Testis (tissue), 3 donors: Measurements from ENCODE around the gene TBK1. TPM values are rescaled to one million over a fixed set of nuclear protein-coding genes. Genes with fewer than 3 reads are reported as not detected.
"Not testable (repeated sequence)": the region's sequence is repeated elsewhere in the genome, so short reads cannot be mapped to it uniquely, and the experiment has no call there.

Experiments used
- DNase-seq: peaks from one replicate; pipeline ENCODE4 v3.0.0-alpha.2; 2019
- H3K27ac ChIP-seq, 2 donors: fragments of 200-600 bp; sonication (generic); one replicate each; pipeline ENCODE4 v1.5.1; 2019
- H3K27me3 ChIP-seq: fragments of 200-600 bp; sonication (generic); one replicate; pipeline ENCODE4 v1.5.1; 2019
- H3K36me3 ChIP-seq: fragments of 200-600 bp; sonication (generic); one replicate; pipeline ENCODE4 v1.5.1; 2017; ENCODE audit warnings: low read depth; ENCODE audit errors: missing control alignments
- H3K4me1 ChIP-seq: fragments of 200-600 bp; sonication (generic); one replicate; pipeline ENCODE4 v1.5.1; 2019
- H3K4me3 ChIP-seq, 2 donors: fragments of 200-600 bp; sonication (generic); one replicate each; pipeline ENCODE4 v1.5.1; 2017 to 2019
- H3K9me3 ChIP-seq: fragments of 200-600 bp; sonication (generic); one replicate; pipeline ENCODE4 v1.5.1; 2017
- POLR2A ChIP-seq: fragments of 450-650 bp; IDR thresholded peaks from one replicate; pipeline ENCODE4 v1.6.1; 2017; ENCODE audit warnings: antibody characterized with exemption, mild to moderate bottlenecking, moderate library complexity
- WGBS, 2 donors: methylation state at CpG; one replicate each; pipeline ENCODE4 v1.1.5; 2018; 5-methylcytosine and 5-hydroxymethylcytosine counted together
- intact Hi-C: fragments of 100-400 bp; cut with DNase I; formaldehyde crosslinking; loops from one replicate; pipeline ENCODE4 v1.15.1; 2023; ENCODE audit warnings: low total_unique reads
- polyA plus RNA-seq: library from polyadenylated mRNA; stranded (reverse); fragments of 350-450 nt; fragmentation: Illumina TruSeq; extraction: RNeasy Lipid Tissue Mini Kit (QIAGEN cat#74804); gene quantifications from one replicate; pipeline ENCODE4 v1.2.3, GENCODE V29; 2014; ENCODE audit warnings: low read depth, low replicate concordance; ENCODE audit not compliant: insufficient read depth
- total RNA-seq, 2 donors: library from RNA; depleted of rRNA; stranded (reverse); fragments of >200 nt; gene quantifications; one replicate each; pipeline ENCODE4 v1.2.3, GENCODE V29; 2016
- TF ChIP-seq, protein P1 (sequence below), 3 experiments: fragments of 450-650 bp in 2 of 3; fragments of 200-600 bp in 1 of 3; sonication (generic) in 1 of 3; IDR thresholded peaks; one replicate each; pipeline ENCODE4 v1.5.1; 2016 to 2019; ENCODE audit warnings: antibody characterized with exemption in 3 of 3, mild to moderate bottlenecking in 2 of 3, moderate library complexity in 1 of 3

Gene TBK1
- total and polyA plus RNA-seq, 3 donors from 2014 or later: 32.0 to 48.3 (median 47.6) TPM

GRCh38 chr12:64521833-64522232 lies 69.9 kb downstream of the TBK1 start:
- no peak for DNase-seq
- intact Hi-C loops: no loop called here
- WGBS, 2 donors: 77 to 84% methylated on average over 3 of the region's 3 CpGs

GRCh38 chr12:64522316-64522715 lies 70.4 kb downstream of the TBK1 start:
- TF ChIP-seq, protein P1, sequence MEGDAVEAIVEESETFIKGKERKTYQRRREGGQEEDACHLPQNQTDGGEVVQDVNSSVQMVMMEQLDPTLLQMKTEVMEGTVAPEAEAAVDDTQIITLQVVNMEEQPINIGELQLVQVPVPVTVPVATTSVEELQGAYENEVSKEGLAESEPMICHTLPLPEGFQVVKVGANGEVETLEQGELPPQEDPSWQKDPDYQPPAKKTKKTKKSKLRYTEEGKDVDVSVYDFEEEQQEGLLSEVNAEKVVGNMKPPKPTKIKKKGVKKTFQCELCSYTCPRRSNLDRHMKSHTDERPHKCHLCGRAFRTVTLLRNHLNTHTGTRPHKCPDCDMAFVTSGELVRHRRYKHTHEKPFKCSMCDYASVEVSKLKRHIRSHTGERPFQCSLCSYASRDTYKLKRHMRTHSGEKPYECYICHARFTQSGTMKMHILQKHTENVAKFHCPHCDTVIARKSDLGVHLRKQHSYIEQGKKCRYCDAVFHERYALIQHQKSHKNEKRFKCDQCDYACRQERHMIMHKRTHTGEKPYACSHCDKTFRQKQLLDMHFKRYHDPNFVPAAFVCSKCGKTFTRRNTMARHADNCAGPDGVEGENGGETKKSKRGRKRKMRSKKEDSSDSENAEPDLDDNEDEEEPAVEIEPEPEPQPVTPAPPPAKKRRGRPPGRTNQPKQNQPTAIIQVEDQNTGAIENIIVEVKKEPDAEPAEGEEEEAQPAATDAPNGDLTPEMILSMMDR (IDR thresholded peaks at IDR 0.05): no peak
- no peak for TF ChIP-seq POLR2A
- Histone ChIP-seq H3K36me3 (no peaks in the 10 kb centered on the region), H3K9me3 (no peaks in the 10 kb centered on the region), H3K27ac (no peak overlapping the region), H3K4me1 (no peaks in the 10 kb centered on the region), H3K4me3 (no peak overlapping the region), H3K27me3 (no peaks in the 10 kb centered on the region)
- DNase-seq: no peak
- intact Hi-C loops: no loop called here
- 50 to 52% methylated on average over 5 of the region's 5 CpGs for WGBS, 2 donors

More at GRCh38 chr12:64521833-64522232, 69.9 kb downstream of the TBK1 start:
- Histone ChIP-seq H3K36me3 (no peaks in the 10 kb centered on the region), H3K4me3 (no peak overlapping the region), H3K27me3 (no peaks in the 10 kb centered on the region), H3K4me1 (no peaks in the 10 kb centered on the region), H3K27ac (no peak overlapping the region), H3K9me3 (no peaks in the 10 kb centered on the region)
- no peak for TF ChIP-seq POLR2A
- TF ChIP-seq, protein P1 (IDR thresholded peaks at IDR 0.05): no peak

DNA sequence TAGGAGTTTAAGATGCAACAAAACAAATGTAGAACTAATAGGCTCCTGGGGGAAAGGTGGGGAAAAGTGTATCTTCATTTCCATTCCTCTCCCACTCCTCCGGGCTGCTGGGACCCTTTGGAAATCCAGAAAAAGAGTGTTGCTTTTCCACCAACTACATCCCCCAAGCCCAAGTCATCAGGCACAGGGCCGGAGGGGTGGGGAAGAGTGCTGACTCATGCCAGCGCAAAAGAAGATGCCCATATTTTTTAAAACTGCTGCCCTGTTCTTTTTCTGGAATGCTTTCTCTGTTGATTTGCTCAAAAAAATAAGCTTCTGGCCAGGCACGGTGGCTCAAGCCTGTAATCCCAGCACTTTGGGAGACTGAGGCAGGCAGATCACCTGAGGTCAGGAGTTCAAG lies 70.9 kb downstream of the TBK1 start:
- WGBS, 2 donors: 76 to 91% methylated on average over 4 of the region's 4 CpGs
- intact Hi-C loops: no loop called here

DNA sequence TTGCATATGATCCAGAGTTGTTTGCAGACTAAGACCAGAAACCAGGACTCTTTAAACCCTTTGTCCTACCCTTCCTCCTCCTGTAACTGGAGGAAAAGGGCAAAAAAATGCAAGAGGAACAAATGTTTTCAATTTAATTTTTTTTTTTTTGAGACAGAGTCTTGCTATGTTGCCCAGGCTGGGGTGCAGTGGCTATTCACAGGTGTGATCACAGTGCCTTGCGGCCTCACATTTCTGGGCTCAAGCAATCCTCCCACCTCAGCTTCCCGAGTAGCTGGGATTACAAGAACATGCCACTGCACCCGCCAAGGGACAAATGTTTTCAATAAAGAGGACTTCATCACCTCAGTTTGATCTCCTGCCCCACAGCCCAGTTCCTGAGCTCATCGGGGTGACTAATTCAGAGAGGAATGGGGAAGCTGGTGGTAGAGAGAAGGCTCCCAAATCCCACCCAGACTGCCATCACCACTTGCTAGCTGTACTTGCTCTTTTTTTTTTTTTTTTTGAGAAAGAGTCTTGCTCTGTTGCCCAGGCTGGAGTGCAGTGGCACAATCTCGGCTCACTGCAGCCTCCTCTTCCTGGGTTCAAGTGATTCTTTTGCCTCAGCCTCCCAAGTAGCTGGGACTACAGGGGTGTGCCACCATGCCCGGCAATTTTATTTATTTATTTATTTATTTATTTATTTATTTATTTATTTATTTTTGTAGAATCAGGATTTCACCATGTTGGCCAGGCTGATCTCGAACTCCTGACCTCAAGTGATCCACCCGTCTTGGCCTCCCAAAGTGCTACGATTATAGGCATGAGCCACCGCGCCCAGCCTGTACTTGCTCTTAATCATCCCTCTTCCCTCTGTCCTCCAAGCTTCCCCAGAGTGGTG lies 71.9 kb downstream of the TBK1 start:
- H3K36me3 ChIP-seq, DNase-seq, H3K4me1 ChIP-seq, H3K27ac ChIP-seq, H3K27me3 ChIP-seq, intact Hi-C loops, H3K9me3 ChIP-seq, H3K4me3 ChIP-seq: not testable (repeated sequence)
- WGBS, 2 donors: 91% methylated on average over 11 of the region's 11 CpGs

More for the DNA sequence above, 70.9 kb downstream of the TBK1 start:
- Histone ChIP-seq H3K4me3 (no peak overlapping the region), H3K9me3 (no peaks in the 10 kb centered on the region), H3K36me3 (no peaks in the 10 kb centered on the region), H3K4me1 (no peaks in the 10 kb centered on the region), H3K27ac (no peak overlapping the region), H3K27me3 (no peaks in the 10 kb centered on the region)
- no peak for DNase-seq
- TF ChIP-seq POLR2A: no peak
- TF ChIP-seq, protein P1 (IDR thresholded peaks at IDR 0.05): no peak

GRCh38 chr12:64525461-64526160 lies 73.7 kb downstream of the TBK1 start:
- Histone ChIP-seq H3K27me3 (no peaks in the 10 kb centered on the region), H3K9me3 (no peaks in the 10 kb centered on the region), H3K27ac (no peak overlapping the region), H3K36me3 (no peaks in the 10 kb centered on the region), H3K4me3 (no peak overlapping the region), H3K4me1 (no peaks in the 10 kb centered on the region)
- TF ChIP-seq, protein P1 (IDR thresholded peaks at IDR 0.05): no peak
- no peak for DNase-seq
- WGBS, 2 donors: 87 to 88% methylated on average over 11 of the region's 11 CpGs
- intact Hi-C loops: no loop called here
